ENCODE results near the gene RFT1.

RFT1 gene

DNA sequence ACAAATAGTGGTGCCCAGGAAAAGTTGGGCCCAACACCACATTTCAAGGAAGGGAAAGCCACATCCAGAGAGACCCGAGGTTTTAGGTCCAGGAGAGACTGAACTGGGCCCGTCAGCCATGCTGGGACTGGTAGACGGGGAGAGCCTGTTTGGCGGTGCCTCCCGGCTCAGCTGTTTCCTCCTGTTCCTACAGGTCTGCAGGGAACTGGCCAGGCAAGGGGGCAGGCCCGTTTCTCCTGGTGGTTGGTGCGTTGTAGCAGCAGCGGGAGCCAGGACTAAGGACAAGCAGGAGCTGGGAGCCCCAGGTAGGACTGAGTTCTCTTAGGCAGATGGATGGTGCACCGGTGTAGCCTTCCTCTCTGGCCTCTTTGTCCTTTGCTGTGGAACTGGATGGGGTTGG lies 34.7 kb upstream of the RFT1 start:
- TF ChIP-seq, protein P1, sequence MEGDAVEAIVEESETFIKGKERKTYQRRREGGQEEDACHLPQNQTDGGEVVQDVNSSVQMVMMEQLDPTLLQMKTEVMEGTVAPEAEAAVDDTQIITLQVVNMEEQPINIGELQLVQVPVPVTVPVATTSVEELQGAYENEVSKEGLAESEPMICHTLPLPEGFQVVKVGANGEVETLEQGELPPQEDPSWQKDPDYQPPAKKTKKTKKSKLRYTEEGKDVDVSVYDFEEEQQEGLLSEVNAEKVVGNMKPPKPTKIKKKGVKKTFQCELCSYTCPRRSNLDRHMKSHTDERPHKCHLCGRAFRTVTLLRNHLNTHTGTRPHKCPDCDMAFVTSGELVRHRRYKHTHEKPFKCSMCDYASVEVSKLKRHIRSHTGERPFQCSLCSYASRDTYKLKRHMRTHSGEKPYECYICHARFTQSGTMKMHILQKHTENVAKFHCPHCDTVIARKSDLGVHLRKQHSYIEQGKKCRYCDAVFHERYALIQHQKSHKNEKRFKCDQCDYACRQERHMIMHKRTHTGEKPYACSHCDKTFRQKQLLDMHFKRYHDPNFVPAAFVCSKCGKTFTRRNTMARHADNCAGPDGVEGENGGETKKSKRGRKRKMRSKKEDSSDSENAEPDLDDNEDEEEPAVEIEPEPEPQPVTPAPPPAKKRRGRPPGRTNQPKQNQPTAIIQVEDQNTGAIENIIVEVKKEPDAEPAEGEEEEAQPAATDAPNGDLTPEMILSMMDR (IDR thresholded peaks at IDR 0.05; ENCODE audit: low read depth, low read length, poor library complexity, severe bottlenecking) = no peak
- no peak for TF ChIP-seq EZH2phosphoT487 (IDR thresholded peaks at IDR 0.05; ENCODE audit: borderline replicate concordance, low read length)
- Histone ChIP-seq H3K79me2 (ENCODE audit: control insufficient read depth, low read length) (peaks cover 93% of the 10 kb centered on the region), H3K9me2 (replicated peaks; ENCODE audit: control insufficient read depth, low read length) (no peaks in the 10 kb centered on the region), H4K20me1 (ENCODE audit: control insufficient read depth, insufficient read depth, low read depth, low read length) (peaks cover 27% of the 10 kb centered on the region; the same call in 1 of the 2 replicates), H3F3A (ENCODE audit: control insufficient read depth, insufficient read depth) (peaks cover 28% of the 10 kb centered on the region), H3K9me3 (ENCODE audit: control insufficient read depth, insufficient read depth, low read length) (no peaks in the 10 kb centered on the region), H3K4me1 (ENCODE audit: control insufficient read depth, low read length) (peaks cover 84% of the 10 kb centered on the region), H3K4me3 (ENCODE audit: low read length) (peak overlapping the region; percentile 95), H3K36me3 (ENCODE audit: control insufficient read depth, low read length) (peaks cover 63% of the 10 kb centered on the region), H3K27me3 (ENCODE audit: control insufficient read depth, low read length) (no peaks in the 10 kb centered on the region), H3K4me2 (ENCODE audit: low read length) (peak overlapping the region; percentile 98), H3K27ac (ENCODE audit: low read depth, low read length) (peak overlapping the region; percentile 97)

DNA sequence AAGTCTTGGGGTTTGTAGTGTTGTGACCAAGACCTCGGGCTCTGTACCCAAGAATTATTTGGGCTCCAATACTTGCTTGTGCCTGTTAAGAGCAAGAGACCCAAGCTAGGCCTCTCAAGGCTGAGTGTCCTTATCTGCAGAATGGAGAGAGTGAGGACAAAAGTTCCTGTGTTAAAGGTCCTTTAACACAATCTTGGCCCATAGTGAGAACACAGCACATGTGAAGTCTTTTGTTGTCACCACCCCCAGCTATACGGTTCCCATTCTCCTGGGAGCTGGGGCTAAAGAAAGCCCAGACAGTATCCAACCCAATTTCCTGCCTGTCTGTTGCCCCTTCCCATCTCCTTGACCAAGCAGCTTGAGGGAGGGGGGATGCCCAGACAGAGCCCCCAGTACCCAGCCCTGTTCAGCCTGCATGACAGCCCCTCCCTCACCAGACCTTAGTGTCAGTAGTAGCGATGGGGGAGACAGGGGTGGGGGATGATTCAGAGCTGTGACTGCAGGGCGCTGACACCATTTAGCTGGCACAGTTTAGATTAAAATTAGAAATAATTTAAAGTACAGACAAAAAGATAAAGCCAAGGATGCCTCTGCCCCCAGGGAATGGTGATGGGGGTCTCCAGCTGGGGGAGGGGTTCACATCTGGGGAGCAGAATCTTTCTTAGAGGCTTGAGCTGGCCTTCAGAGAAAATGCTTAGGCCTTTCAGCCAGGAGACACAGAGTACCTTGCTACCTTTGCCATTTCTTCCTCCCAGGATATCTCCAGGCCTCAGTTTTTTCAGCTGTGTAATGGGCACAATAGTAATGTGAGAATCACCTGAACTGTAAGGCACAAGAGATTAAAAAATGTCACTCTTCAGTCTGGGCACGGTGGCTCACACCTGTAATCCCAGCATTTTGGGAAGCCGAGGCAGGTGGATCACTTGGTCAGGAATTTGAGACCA lies 33.5 kb upstream of the RFT1 start:
- H3K4me3 ChIP-seq (ENCODE audit: low read length) = peak overlapping the region; percentile 95
- H3K9me3 ChIP-seq (ENCODE audit: control insufficient read depth, insufficient read depth, low read length) = no peaks in the 10 kb centered on the region
- H3K9me2 ChIP-seq (replicated peaks; ENCODE audit: control insufficient read depth, low read length) = no peaks in the 10 kb centered on the region
- H3K79me2 ChIP-seq (ENCODE audit: control insufficient read depth, low read length) = peaks cover 81% of the 10 kb centered on the region
- H3F3A ChIP-seq (ENCODE audit: control insufficient read depth, insufficient read depth) = peaks cover 33% of the 10 kb centered on the region
- peak overlapping the region; percentile 73 for H3K27ac ChIP-seq (ENCODE audit: low read depth, low read length)
- peaks cover 27% of the 10 kb centered on the region; the same call in 1 of the 2 replicates for H4K20me1 ChIP-seq (ENCODE audit: control insufficient read depth, insufficient read depth, low read depth, low read length)
- TF ChIP-seq EZH2phosphoT487 (IDR thresholded peaks at IDR 0.05; ENCODE audit: borderline replicate concordance, low read length) = no peak
- TF ChIP-seq, protein P1 (IDR thresholded peaks at IDR 0.05; ENCODE audit: low read depth, low read length, poor library complexity, severe bottlenecking) = no peak
- H3K27me3 ChIP-seq (ENCODE audit: control insufficient read depth, low read length) = no peaks in the 10 kb centered on the region
- H3K4me2 ChIP-seq (ENCODE audit: low read length) = peak overlapping the region; percentile 98
- H3K36me3 ChIP-seq (ENCODE audit: control insufficient read depth, low read length) = peaks cover 55% of the 10 kb centered on the region
- H3K4me1 ChIP-seq (ENCODE audit: control insufficient read depth, low read length) = peaks cover 84% of the 10 kb centered on the region

DNA sequence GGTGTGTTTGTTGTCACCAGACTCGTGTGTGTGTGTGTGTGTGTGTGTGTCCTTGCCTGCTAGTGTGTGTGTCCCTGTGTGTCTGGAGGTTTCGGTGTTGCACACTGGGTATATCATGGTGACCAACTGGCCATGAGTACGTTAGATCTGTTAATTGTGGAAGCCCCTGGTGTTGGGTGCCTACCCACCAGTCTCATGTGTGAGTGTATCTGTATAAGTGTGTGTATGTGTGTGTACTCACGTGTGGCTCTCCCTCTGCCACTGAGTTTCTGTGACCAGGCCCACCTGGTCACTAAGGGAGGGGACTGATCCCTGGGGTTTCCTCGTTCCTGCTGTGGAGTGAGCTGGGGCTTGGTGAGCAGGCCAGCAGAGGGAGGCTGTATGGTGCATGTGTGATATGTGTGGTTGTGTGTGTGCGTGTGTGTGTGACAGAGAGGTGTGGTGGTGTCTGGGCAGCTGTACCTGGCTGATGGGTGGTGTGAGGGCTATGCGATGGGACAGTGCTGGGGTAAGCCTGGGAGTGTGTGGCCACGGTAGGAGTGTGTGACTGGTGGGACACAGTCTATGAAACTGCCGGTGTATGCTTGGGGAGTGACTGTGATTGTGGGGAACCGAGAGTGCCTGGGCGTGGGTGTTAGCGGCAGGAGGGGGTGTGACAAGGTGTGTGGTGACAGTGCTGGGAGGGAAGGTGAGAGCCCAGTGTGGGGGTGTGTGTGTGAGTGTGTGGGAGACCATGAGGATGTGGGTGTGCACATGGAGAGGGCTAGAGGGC lies 32.6 kb upstream of the RFT1 start:
- H3F3A ChIP-seq (ENCODE audit: control insufficient read depth, insufficient read depth) = peaks cover 27% of the 10 kb centered on the region
- H3K4me2 ChIP-seq (ENCODE audit: low read length) = peak overlapping the region; percentile 98
- H3K79me2 ChIP-seq (ENCODE audit: control insufficient read depth, low read length) = peaks cover 73% of the 10 kb centered on the region
- H3K36me3 ChIP-seq (ENCODE audit: control insufficient read depth, low read length) = peaks cover 48% of the 10 kb centered on the region
- peaks cover 84% of the 10 kb centered on the region for H3K4me1 ChIP-seq (ENCODE audit: control insufficient read depth, low read length)
- H3K27ac ChIP-seq (ENCODE audit: low read depth, low read length) = peak overlapping the region; percentile 73
- H4K20me1 ChIP-seq (ENCODE audit: control insufficient read depth, insufficient read depth, low read depth, low read length) = peaks cover 27% of the 10 kb centered on the region; the same call in 1 of the 2 replicates
- H3K4me3 ChIP-seq (ENCODE audit: low read length) = peak overlapping the region; percentile 95
- no peak for TF ChIP-seq EZH2phosphoT487 (IDR thresholded peaks at IDR 0.05; ENCODE audit: borderline replicate concordance, low read length)
- TF ChIP-seq, protein P1 (IDR thresholded peaks at IDR 0.05; ENCODE audit: low read depth, low read length, poor library complexity, severe bottlenecking) = peak; percentile 30
- H3K9me3 ChIP-seq (ENCODE audit: control insufficient read depth, insufficient read depth, low read length) = no peaks in the 10 kb centered on the region
- no peaks in the 10 kb centered on the region for H3K27me3 ChIP-seq (ENCODE audit: control insufficient read depth, low read length)
- H3K9me2 ChIP-seq (replicated peaks; ENCODE audit: control insufficient read depth, low read length) = no peaks in the 10 kb centered on the region

Measured in DOHH2 (cell line).